Panc1 (cell line): ENCODE measurements around the gene FBXL16. TPM values are rescaled to one million over a fixed set of nuclear protein-coding genes. Genes with fewer than 3 reads are reported as not detected.

ENCODE experiments used
- ATAC-seq: fragments of 200-7000 bp; cut with Tn5 transposase; 2 replicates; pipeline ENCODE4 v1.9.1; 2020; ENCODE audit warnings: mild to moderate bottlenecking, moderate library complexity
- BruUV-seq: library from RNA; stranded (reverse); fragments of 400-500 nt; replicated peaks from 2 replicates; lab custom pipeline; 2021; lab: Mats Ljungman, UMichigan
- CTCF ChIA-PET: fragments of 300-600 bp; sonication (Branson Sonifier 250); formaldehyde crosslinking; loops from one replicate; lab custom pipeline; 2022; ENCODE audit warnings: antibody characterized with exemption; lab: Charles Lee
- POLR2A ChIA-PET: fragments of 300-600 bp; sonication (Branson Sonifier 250); formaldehyde crosslinking; loops from one replicate; lab custom pipeline; 2022; ENCODE audit warnings: antibody characterized with exemption; lab: Charles Lee
- DNase-seq: peaks from one replicate; pipeline ENCODE4 v3.0.0-alpha.2; 2010; ENCODE audit warnings: low read depth, low spot score
- H3K27ac ChIP-seq: 2 replicates; pipeline ENCODE4 v1.5.1; 2011; ENCODE audit warnings: mild to moderate bottlenecking, low read length, inconsistent platforms
- H3K27me3 ChIP-seq: fragments of 200-500 bp; sonication (Bioruptor generic); 2 replicates; pipeline ENCODE4 v1.6.0; 2014; ENCODE audit warnings: low read length, inconsistent platforms; ENCODE audit not compliant: control insufficient read depth, insufficient read depth
- H3K36me3 ChIP-seq: fragments of 200-500 bp; sonication (Bioruptor generic); 2 replicates; pipeline ENCODE4 v1.5.1; 2014; ENCODE audit warnings: inconsistent platforms, mild to moderate bottlenecking, low read length, moderate library complexity; ENCODE audit not compliant: control insufficient read depth, insufficient read depth
- H3K4me1 ChIP-seq: 2 replicates; pipeline ENCODE4 v1.5.1; 2011; ENCODE audit warnings: inconsistent platforms, mild to moderate bottlenecking, low read length, moderate library complexity; ENCODE audit not compliant: control insufficient read depth, insufficient read depth
- H3K4me3 ChIP-seq, 2 experiments: 2 replicates each; pipeline ENCODE4 v1.5.1; 2011 to 2012; ENCODE audit warnings: low read depth in 2 of 2, low read length in 2 of 2, mild to moderate bottlenecking in 2 of 2, inconsistent platforms in 1 of 2, moderate library complexity in 1 of 2
- H3K9me3 ChIP-seq: fragments of 200-500 bp; sonication (Bioruptor generic); 2 replicates; pipeline ENCODE4 v1.5.1; 2014; ENCODE audit warnings: low read depth, mild to moderate bottlenecking, inconsistent platforms, low read length, moderate library complexity; ENCODE audit not compliant: control insufficient read depth, insufficient read depth
- POLR2AphosphoS5 ChIP-seq: IDR thresholded peaks from 2 replicates; pipeline ENCODE4 v1.6.1; 2012; ENCODE audit warnings: mild to moderate bottlenecking, low read depth, low read length, moderate library complexity
- SIN3A ChIP-seq: IDR thresholded peaks from 2 replicates; pipeline ENCODE4 v1.6.1; 2012; ENCODE audit warnings: low read depth, mild to moderate bottlenecking, low read length, moderate library complexity, borderline replicate concordance; ENCODE audit not compliant: insufficient read depth
- TCF7L2 ChIP-seq: IDR thresholded peaks from 2 replicates; pipeline ENCODE4 v1.6.1; 2011; ENCODE audit warnings: mild to moderate bottlenecking, low read depth, low read length, inconsistent platforms
- in situ Hi-C: cut with HindIII; loops from 2 replicates; pipeline ENCODE4 v1.10.0; 2016; ENCODE audit warnings: low sequenced_read_pairs, low pct_unique_long_range_greater_than_20kb
- intact Hi-C: fragments of 100-400 bp; cut with micrococcal nuclease; formaldehyde crosslinking; loops from one replicate; pipeline ENCODE4 v1.10.0; 2022; ENCODE audit not compliant: unreplicated experiment
- total RNA-seq: library from RNA; stranded (reverse); gene quantifications from one replicate; pipeline ENCODE4 v1.2.1, GENCODE V29; 2021; ENCODE audit not compliant: unreplicated experiment
- TF ChIP-seq, protein P1 (sequence below): fragments of 450-650 bp; IDR thresholded peaks from 2 replicates; pipeline ENCODE4 v1.5.1; 2017; ENCODE audit warnings: mild to moderate bottlenecking
- TF ChIP-seq, protein P2 (sequence below), 2 experiments: IDR thresholded peaks; 2 replicates each; pipeline ENCODE4 v1.6.1; 2011 to 2012; ENCODE audit warnings: low read depth in 2 of 2, control low read depth in 1 of 2, low read length in 1 of 2, mild to moderate bottlenecking in 1 of 2, moderate library complexity in 1 of 2; ENCODE audit not compliant: insufficient read depth in 1 of 2

The FBXL16 gene
- total RNA-seq, 1 experiment from 2014 or later = 28.0 TPM

DNA sequence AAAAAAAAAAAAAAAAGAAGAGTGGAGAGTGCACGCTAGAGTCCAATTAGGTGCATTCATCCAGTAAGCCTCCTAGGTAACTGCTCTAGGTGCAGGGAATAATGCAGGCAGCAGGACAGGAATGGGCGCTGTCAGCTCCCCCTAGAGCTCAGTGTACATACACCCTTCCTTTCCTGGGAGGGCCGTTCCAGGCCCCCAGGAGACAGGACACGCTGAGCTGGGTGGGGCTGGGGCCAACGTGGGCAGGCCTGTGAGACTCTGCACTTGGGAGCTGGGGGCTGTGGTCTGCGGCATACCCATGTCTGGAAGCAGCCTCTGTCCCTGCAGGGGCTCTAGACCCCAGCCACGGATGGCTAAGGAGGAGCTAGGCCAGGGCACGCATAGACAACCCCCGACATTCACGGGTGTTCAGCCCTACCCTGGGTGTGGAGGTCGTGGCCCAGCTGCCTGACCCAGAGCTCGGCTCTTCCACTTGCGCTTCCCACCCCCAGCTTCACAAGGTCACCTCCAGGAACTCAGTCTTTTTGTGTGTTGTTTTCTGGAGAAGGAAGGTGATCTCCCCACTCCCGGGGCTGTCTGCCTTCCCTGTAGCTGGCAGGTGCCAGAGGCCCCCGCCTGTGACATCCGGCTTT lies 14.3 kb upstream of the FBXL16 start:
- ATAC-seq = peak; percentile 42
- CTCF ChIA-PET = interaction anchor here (0.8 kb wide), 1 partner anchor 9 kb away, joined by 3 read pairs; no protein-coding TSS in a partner anchor

DNA sequence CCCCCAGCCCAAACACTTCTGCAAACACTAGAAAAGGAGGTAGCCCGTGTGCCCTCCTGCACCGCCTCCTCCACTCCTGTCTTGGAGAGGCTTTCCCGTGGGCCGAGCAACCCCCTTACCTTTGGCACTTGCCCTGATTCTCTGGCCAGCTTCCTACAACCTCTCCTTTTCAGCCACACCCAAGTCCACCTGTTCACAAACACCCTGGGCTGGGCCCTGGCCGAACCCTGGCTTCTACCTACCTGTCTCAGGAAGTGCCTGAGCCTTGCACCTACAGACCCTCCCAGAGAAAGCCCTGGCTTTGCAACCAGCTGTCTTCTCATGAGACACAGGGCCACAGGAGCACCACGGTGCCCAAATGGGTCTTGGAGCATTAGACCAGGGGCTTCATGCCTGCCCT lies 13.3 kb upstream of the FBXL16 start:
- Histone ChIP-seq H3K27me3 (no peaks in the 10 kb centered on the region), H3K4me1 (peaks cover 41% of the 10 kb centered on the region), H3K27ac (peak overlapping the region; percentile 88), H3K9me3 (no peaks in the 10 kb centered on the region), H3K36me3 (no peaks in the 10 kb centered on the region; the same call in 1 of the 2 replicates), H3K4me3 (peak overlapping the region in 1 of 2 experiments; percentile 0; a peak in 1 of 4 replicates)
- TSS peak; percentile 23 for BruUV-seq
- in situ Hi-C loops (no loop called here), intact Hi-C loops (no loop called here)
- no peak for TF ChIP-seq TCF7L2
- TF ChIP-seq, protein P1, sequence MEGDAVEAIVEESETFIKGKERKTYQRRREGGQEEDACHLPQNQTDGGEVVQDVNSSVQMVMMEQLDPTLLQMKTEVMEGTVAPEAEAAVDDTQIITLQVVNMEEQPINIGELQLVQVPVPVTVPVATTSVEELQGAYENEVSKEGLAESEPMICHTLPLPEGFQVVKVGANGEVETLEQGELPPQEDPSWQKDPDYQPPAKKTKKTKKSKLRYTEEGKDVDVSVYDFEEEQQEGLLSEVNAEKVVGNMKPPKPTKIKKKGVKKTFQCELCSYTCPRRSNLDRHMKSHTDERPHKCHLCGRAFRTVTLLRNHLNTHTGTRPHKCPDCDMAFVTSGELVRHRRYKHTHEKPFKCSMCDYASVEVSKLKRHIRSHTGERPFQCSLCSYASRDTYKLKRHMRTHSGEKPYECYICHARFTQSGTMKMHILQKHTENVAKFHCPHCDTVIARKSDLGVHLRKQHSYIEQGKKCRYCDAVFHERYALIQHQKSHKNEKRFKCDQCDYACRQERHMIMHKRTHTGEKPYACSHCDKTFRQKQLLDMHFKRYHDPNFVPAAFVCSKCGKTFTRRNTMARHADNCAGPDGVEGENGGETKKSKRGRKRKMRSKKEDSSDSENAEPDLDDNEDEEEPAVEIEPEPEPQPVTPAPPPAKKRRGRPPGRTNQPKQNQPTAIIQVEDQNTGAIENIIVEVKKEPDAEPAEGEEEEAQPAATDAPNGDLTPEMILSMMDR = no peak
- TF ChIP-seq, protein P2, sequence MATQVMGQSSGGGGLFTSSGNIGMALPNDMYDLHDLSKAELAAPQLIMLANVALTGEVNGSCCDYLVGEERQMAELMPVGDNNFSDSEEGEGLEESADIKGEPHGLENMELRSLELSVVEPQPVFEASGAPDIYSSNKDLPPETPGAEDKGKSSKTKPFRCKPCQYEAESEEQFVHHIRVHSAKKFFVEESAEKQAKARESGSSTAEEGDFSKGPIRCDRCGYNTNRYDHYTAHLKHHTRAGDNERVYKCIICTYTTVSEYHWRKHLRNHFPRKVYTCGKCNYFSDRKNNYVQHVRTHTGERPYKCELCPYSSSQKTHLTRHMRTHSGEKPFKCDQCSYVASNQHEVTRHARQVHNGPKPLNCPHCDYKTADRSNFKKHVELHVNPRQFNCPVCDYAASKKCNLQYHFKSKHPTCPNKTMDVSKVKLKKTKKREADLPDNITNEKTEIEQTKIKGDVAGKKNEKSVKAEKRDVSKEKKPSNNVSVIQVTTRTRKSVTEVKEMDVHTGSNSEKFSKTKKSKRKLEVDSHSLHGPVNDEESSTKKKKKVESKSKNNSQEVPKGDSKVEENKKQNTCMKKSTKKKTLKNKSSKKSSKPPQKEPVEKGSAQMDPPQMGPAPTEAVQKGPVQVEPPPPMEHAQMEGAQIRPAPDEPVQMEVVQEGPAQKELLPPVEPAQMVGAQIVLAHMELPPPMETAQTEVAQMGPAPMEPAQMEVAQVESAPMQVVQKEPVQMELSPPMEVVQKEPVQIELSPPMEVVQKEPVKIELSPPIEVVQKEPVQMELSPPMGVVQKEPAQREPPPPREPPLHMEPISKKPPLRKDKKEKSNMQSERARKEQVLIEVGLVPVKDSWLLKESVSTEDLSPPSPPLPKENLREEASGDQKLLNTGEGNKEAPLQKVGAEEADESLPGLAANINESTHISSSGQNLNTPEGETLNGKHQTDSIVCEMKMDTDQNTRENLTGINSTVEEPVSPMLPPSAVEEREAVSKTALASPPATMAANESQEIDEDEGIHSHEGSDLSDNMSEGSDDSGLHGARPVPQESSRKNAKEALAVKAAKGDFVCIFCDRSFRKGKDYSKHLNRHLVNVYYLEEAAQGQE (IDR thresholded peaks at IDR 0.05; ENCODE audit: insufficient read depth in 1 of 2, low read depth in 2 of 2, low read length in 1 of 2) = no peak
- no peak for TF ChIP-seq SIN3A
- POLR2A ChIA-PET = no interaction called here
- DNase-seq (no peak), ATAC-seq (no peak)
- CTCF ChIA-PET = no interaction called here

More for the DNA sequence above, 14.3 kb upstream of the FBXL16 start:
- in situ Hi-C loops = no loop called here
- no peak for DNase-seq
- Histone ChIP-seq H3K4me1 (peaks cover 39% of the 10 kb centered on the region), H3K27ac (peak overlapping the region; percentile 93), H3K36me3 (no peaks in the 10 kb centered on the region; the same call in 1 of the 2 replicates), H3K4me3 (peak overlapping the region; percentile 72 to 77), H3K27me3 (no peaks in the 10 kb centered on the region), H3K9me3 (no peaks in the 10 kb centered on the region)
- TF ChIP-seq, protein P1 = peak; percentile 67
- TF ChIP-seq POLR2AphosphoS5 = peak; percentile 88
- TF ChIP-seq SIN3A = peak; percentile 39; the same call in 1 of the 2 replicates
- TF ChIP-seq, protein P2 (IDR thresholded peaks at IDR 0.05; ENCODE audit: insufficient read depth in 1 of 2, low read depth in 2 of 2, low read length in 1 of 2) = no peak
- TSS peak; percentile 90 for BruUV-seq
- intact Hi-C loops = no loop called here
- POLR2A ChIA-PET = interaction anchor here (0.6 kb wide), 1 partner anchor 23 kb away, joined by 3 read pairs; no protein-coding TSS in a partner anchor
